IMR-90 (cell line): Measurements from ENCODE around the gene NCDN. TPM values are rescaled to one million over a fixed set of nuclear protein-coding genes. Genes with fewer than 3 reads are reported as not detected.
A peak's percentile ranks its signal among the peaks of the same experiment; 100 is the strongest.

ENCODE experiments used
- ATAC-seq: fragments of 200-7000 bp; cut with Tn5 transposase; 2 replicates; pipeline ENCODE4 v1.9.1; 2020; ENCODE audit warnings: low read depth, mild to moderate bottlenecking, moderate library complexity
- BruUV-seq: library from RNA; stranded (reverse); fragments of 400-500 nt; replicated peaks from 2 replicates; lab custom pipeline; 2021; lab: Mats Ljungman, UMichigan
- CTCF ChIA-PET: fragments of 300-600 bp; formaldehyde crosslinking; extraction: SDS; loops from one replicate; lab custom pipeline; 2021; ENCODE audit warnings: antibody characterized with exemption; lab: Yijun Ruan, JAX
- POLR2A ChIA-PET: fragments of 300-600 bp; sonication (Branson Sonifier 250); formaldehyde crosslinking; loops from one replicate; lab custom pipeline; 2022; ENCODE audit warnings: antibody characterized with exemption; ENCODE audit not compliant: unreplicated experiment; lab: Charles Lee
- DNase-seq: peaks from one replicate; pipeline ENCODE4 v3.0.0; 2013
- H2AFZ ChIP-seq: replicated peaks from 2 replicates; pipeline ENCODE3; 2013; ENCODE audit warnings: low read length, mild to moderate bottlenecking; ENCODE audit not compliant: poor library complexity
- H2AK5ac ChIP-seq: 2 replicates; pipeline ENCODE4 v1.6.1; 2013; ENCODE audit warnings: low read depth, low read length, inconsistent platforms
- H2AK9ac ChIP-seq: replicated peaks from 2 replicates; pipeline ENCODE3; 2013; ENCODE audit warnings: mild to moderate bottlenecking, low read depth, low read length, moderate library complexity; ENCODE audit not compliant: poor library complexity
- H2BK120ac ChIP-seq: 2 replicates; pipeline ENCODE4 v1.6.1; 2013; ENCODE audit warnings: low read depth, low read length, inconsistent platforms
- H2BK15ac ChIP-seq: 3 replicates; pipeline ENCODE4 v1.6.1; 2013; ENCODE audit warnings: low read depth, low read length, inconsistent platforms
- H2BK20ac ChIP-seq: 2 replicates; pipeline ENCODE4 v1.6.1; 2013; ENCODE audit warnings: low read depth, mild to moderate bottlenecking, inconsistent platforms, low read length, moderate library complexity
- H2BK5ac ChIP-seq: 2 replicates; pipeline ENCODE4 v1.6.1; 2013; ENCODE audit warnings: mild to moderate bottlenecking, low read depth, low read length, inconsistent platforms; ENCODE audit not compliant: poor library complexity, severe bottlenecking
- H3K14ac ChIP-seq: replicated peaks from 2 replicates; pipeline ENCODE4 v1.6.1; 2013; ENCODE audit warnings: low read depth, low read length, inconsistent platforms
- H3K18ac ChIP-seq: 2 replicates; pipeline ENCODE4 v1.6.1; 2013; ENCODE audit warnings: low read depth, low read length, control low read depth
- H3K23ac ChIP-seq: 2 replicates; pipeline ENCODE4 v1.6.1; 2013; ENCODE audit warnings: low read depth, low read length, inconsistent platforms
- H3K27ac ChIP-seq: 2 replicates; pipeline ENCODE4 v1.5.1; 2013; ENCODE audit warnings: mild to moderate bottlenecking, control low read depth, low read length; ENCODE audit not compliant: insufficient read depth
- H3K27me3 ChIP-seq: 2 replicates; pipeline ENCODE4 v1.6.1; 2013; ENCODE audit warnings: low read length; ENCODE audit not compliant: control insufficient read depth, insufficient read depth
- H3K36me3 ChIP-seq: 2 replicates; pipeline ENCODE4 v1.6.1; 2013; ENCODE audit warnings: low read length, mixed read lengths; ENCODE audit not compliant: control insufficient read depth, insufficient read depth
- H3K4ac ChIP-seq: 2 replicates; pipeline ENCODE4 v1.6.1; 2013; ENCODE audit warnings: low read depth, low read length, inconsistent platforms
- H3K4me1 ChIP-seq: 2 replicates; pipeline ENCODE4 v1.6.1; 2013; ENCODE audit warnings: low read length, mixed read lengths; ENCODE audit not compliant: control insufficient read depth, insufficient read depth
- H3K4me2 ChIP-seq: 2 replicates; pipeline ENCODE4 v1.6.1; 2013; ENCODE audit warnings: low read depth, mild to moderate bottlenecking, control low read depth, low read length, moderate library complexity
- H3K4me3 ChIP-seq: 2 replicates; pipeline ENCODE4 v1.5.1; 2013; ENCODE audit warnings: low read depth, mild to moderate bottlenecking, control low read depth, low read length, moderate library complexity; ENCODE audit not compliant: insufficient read depth
- H3K56ac ChIP-seq: 2 replicates; pipeline ENCODE4 v1.6.1; 2013; ENCODE audit warnings: low read length, inconsistent platforms; ENCODE audit not compliant: insufficient read depth; ENCODE audit errors: extremely low read depth
- H3K79me1 ChIP-seq, 2 experiments: 2 replicates each; pipeline ENCODE4 v1.6.1; 2013; ENCODE audit warnings: low read length in 2 of 2, inconsistent platforms in 1 of 2, low read depth in 1 of 2
- H3K9ac ChIP-seq: 2 replicates; pipeline ENCODE4 v1.6.1; 2013; ENCODE audit warnings: low read depth, low read length, control low read depth
- H3K9me1 ChIP-seq: 2 replicates; pipeline ENCODE4 v1.6.1; 2013; ENCODE audit warnings: low read length, inconsistent platforms; ENCODE audit not compliant: insufficient read depth
- H3K9me3 ChIP-seq: 2 replicates; pipeline ENCODE4 v1.6.1; 2013; ENCODE audit warnings: low read length; ENCODE audit not compliant: control insufficient read depth, insufficient read depth
- H4K20me1 ChIP-seq: 2 replicates; pipeline ENCODE4 v1.6.1; 2013; ENCODE audit warnings: low read length, inconsistent platforms; ENCODE audit not compliant: insufficient read depth
- H4K5ac ChIP-seq: 2 replicates; pipeline ENCODE4 v1.6.1; 2013; ENCODE audit warnings: mild to moderate bottlenecking, low read depth, low read length, control low read depth
- H4K8ac ChIP-seq, 2 experiments: 2 replicates each; pipeline ENCODE4 v1.6.1; 2013; ENCODE audit warnings: low read depth in 2 of 2, low read length in 2 of 2, control low read depth in 1 of 2, inconsistent platforms in 1 of 2
- H4K91ac ChIP-seq: 2 replicates; pipeline ENCODE4 v1.6.1; 2013; ENCODE audit warnings: low read depth, low read length, inconsistent platforms; ENCODE audit not compliant: insufficient read depth
- CEBPB ChIP-seq: IDR thresholded peaks from 2 replicates; pipeline ENCODE4 v1.6.1; 2012; ENCODE audit warnings: low read depth, low read length, improper control_type of control experiment
- CTCF ChIP-seq: conservative IDR thresholded peaks from 2 replicates; pipeline ENCODE4 v1.5.1; 2012; ENCODE audit warnings: mild to moderate bottlenecking, low read depth, low read length, improper control_type of control experiment
- ELK1 ChIP-seq: fragments of 150-350 bp; IDR thresholded peaks from 2 replicates; pipeline ENCODE4 v1.6.1; 2016; ENCODE audit warnings: low read depth, mild to moderate bottlenecking, low read length, moderate library complexity, borderline replicate concordance
- FOS ChIP-seq: fragments of 150-350 bp; IDR thresholded peaks from 2 replicates; pipeline ENCODE4 v1.6.1; 2016; ENCODE audit warnings: low read depth, low read length
- MAFK ChIP-seq: IDR thresholded peaks from 2 replicates; pipeline ENCODE4 v1.6.1; 2012; ENCODE audit warnings: low read depth, low read length, improper control_type of control experiment
- MAZ ChIP-seq: IDR thresholded peaks from 2 replicates; pipeline ENCODE4 v1.6.1; 2012; ENCODE audit warnings: low read depth, mild to moderate bottlenecking, low read length, improper control_type of control experiment, moderate library complexity, borderline replicate concordance
- POLR2A ChIP-seq: IDR thresholded peaks from 2 replicates; pipeline ENCODE4 v1.6.1; 2012; ENCODE audit warnings: mild to moderate bottlenecking, low read depth, low read length
- RAD21 ChIP-seq: IDR thresholded peaks from 2 replicates; pipeline ENCODE4 v1.6.1; 2012; ENCODE audit warnings: low read length, improper control_type of control experiment
- USF2 ChIP-seq: fragments of 150-350 bp; IDR thresholded peaks from 2 replicates; pipeline ENCODE4 v1.6.1; 2017; ENCODE audit warnings: mild to moderate bottlenecking, antibody characterized with exemption, low read length, low read depth
- WGBS, 2 experiments: methylation state at CpG; one replicate each; pipeline versions ENCODE4 v1.1.5 to v1.1.7; 2013; ENCODE audit warnings: missing lambda C conversion rate in 2 of 2; ENCODE audit not compliant: insufficient read length in 1 of 2; ENCODE audit errors: extremely low coverage in 2 of 2; 5-methylcytosine and 5-hydroxymethylcytosine counted together
- dilution Hi-C: fragments of 300-500 bp; cut with HindIII; formaldehyde crosslinking; loops from one replicate; pipeline ENCODE4 v1.14.3; 2018; ENCODE audit warnings: low sequenced_read_pairs; ENCODE audit not compliant: unreplicated experiment
- in situ Hi-C: fragments of 300-500 bp; cut with MboI; formaldehyde crosslinking; loops from 3 replicates; pipeline ENCODE4 v1.14.3; 2019; ENCODE audit warnings: low sequenced_read_pairs, inconsistent platforms, mixed read lengths
- intact Hi-C: fragments of 100-400 bp; cut with micrococcal nuclease; formaldehyde crosslinking; loops from 2 replicates; pipeline ENCODE4 v1.10.0; 2022
- polyA plus RNA-seq, 3 experiments: library from polyadenylated mRNA; depleted of rRNA; stranded (reverse); fragments of >200 nt; gene quantifications; 2 replicates each; pipeline ENCODE4 v1.2.3, GENCODE V29; 2012; ENCODE audit warnings: low replicate concordance in 1 of 3
- total RNA-seq: library from RNA; depleted of rRNA; stranded (reverse); fragments of >200 nt; gene quantifications from 2 replicates; pipeline ENCODE4 v1.2.3, GENCODE V29; 2012

NCDN gene
- total and polyA plus RNA-seq, 2 of the 4 experiments (the other 2 are of a cell fraction) = 10.0 to 38.8 TPM

GRCh38 chr1:35589516-35590427 lies 32.2 kb downstream of the NCDN start (continued):
- TF ChIP-seq ELK1 = no peak
- TF ChIP-seq POLR2A = no peak

GRCh38 chr1:35590476-35591040 lies 33.0 kb downstream of the NCDN start:
- WGBS, 2 experiments = 84% methylated on average over 24 of the region's 25 CpGs; no CpG with 5 or more reads in 1 of the 2 experiments
- in situ Hi-C loops = no loop called here
- TF ChIP-seq CEBPB (no peak), RAD21 (no peak), MAZ (no peak), FOS (no peak), CTCF (no peak), ELK1 (no peak), USF2 (no peak), MAFK (no peak)

More at GRCh38 chr1:35590476-35591040, 33.0 kb downstream of the NCDN start:
- no peaks in the 10 kb centered on the region for H3K27me3 ChIP-seq
- peak overlapping the region; percentile 56 for H2AFZ ChIP-seq
- POLR2A ChIA-PET = no interaction called here
- no peak overlapping the region for H2BK15ac ChIP-seq
- no peak overlapping the region for H3K4ac ChIP-seq
- no peaks in the 10 kb centered on the region for H3K4me1 ChIP-seq
- H3K9me1 ChIP-seq = peaks cover 19% of the 10 kb centered on the region
- dilution Hi-C loops (no loop called here), intact Hi-C loops (no loop called here)
- H3K4me3 ChIP-seq = no peak overlapping the region
- H2BK120ac ChIP-seq = no peak overlapping the region
- H3K9me3 ChIP-seq = no peaks in the 10 kb centered on the region
- peaks cover under 1% of the 10 kb centered on the region for H3K36me3 ChIP-seq
- DNase-seq = no peak
- no peak overlapping the region for H3K9ac ChIP-seq
- H4K20me1 ChIP-seq = no peaks in the 10 kb centered on the region
- H2BK20ac ChIP-seq = no peak overlapping the region
- BruUV-seq = no TSS peak
- no peak overlapping the region for H3K56ac ChIP-seq
- H4K91ac ChIP-seq = no peak overlapping the region
- H2AK9ac ChIP-seq = no peak overlapping the region
- no peak overlapping the region for H3K4me2 ChIP-seq
- no peak overlapping the region for H4K5ac ChIP-seq
- no peak overlapping the region for H2BK5ac ChIP-seq
- no peak for ATAC-seq
- no peak overlapping the region for H3K23ac ChIP-seq
- no peak overlapping the region for H3K27ac ChIP-seq
- H3K79me1 ChIP-seq = no peaks in the 10 kb centered on the region
- CTCF ChIA-PET = no interaction called here
- no peak overlapping the region for H2AK5ac ChIP-seq
- H4K8ac ChIP-seq = no peak overlapping the region
- H3K14ac ChIP-seq = no peak overlapping the region
- no peak overlapping the region for H3K18ac ChIP-seq
